Fibroblast of peridontal ligament (primary cell): Measurements from ENCODE around the gene PTBP2.

ENCODE experiments used
- DNase-seq: peaks from one replicate; pipeline ENCODE4 v3.0.0-alpha.2; 2010; ENCODE audit errors: extremely low read depth

PTBP2 gene

DNA sequence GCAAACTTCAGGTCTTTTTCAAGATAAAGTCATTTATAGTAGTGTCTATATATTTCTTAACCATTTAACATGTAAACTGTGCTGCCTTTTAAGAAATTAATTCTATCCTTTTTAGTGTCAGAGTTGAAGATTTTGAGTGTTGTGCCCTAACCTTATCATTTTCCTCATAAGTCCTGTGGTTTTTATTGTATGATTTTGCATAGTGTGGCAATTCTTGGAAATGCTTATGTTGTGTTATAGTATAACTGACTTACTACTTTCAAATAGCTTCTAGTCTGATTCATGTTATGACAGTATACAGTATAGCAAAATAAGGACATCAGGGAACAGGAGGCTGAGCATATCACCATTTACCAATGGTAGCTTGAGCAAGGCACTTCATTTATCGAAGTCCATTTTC, 99.1 kb downstream of the PTBP2 start:
- DNase-seq = no peak

DNA sequence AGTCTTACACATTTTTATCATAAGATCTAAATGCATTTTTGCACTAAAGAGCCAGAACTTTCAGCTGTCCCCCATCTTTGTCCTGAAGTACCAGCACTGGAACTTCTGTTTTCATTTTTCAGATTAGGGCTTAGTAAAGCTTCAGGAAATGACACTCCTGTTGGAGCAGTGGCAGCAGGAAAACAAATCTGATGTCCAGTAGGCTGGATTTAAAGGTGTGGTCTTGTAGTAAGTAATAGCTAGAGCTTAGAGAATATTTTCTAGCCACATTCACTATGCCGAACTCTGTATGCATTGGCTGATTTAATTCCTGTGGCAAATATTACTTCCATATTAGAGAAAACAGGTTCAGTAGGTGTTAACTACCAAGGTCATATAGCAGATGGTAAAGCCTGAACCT, 103.6 kb downstream of the PTBP2 start:
- DNase-seq = no peak

DNA sequence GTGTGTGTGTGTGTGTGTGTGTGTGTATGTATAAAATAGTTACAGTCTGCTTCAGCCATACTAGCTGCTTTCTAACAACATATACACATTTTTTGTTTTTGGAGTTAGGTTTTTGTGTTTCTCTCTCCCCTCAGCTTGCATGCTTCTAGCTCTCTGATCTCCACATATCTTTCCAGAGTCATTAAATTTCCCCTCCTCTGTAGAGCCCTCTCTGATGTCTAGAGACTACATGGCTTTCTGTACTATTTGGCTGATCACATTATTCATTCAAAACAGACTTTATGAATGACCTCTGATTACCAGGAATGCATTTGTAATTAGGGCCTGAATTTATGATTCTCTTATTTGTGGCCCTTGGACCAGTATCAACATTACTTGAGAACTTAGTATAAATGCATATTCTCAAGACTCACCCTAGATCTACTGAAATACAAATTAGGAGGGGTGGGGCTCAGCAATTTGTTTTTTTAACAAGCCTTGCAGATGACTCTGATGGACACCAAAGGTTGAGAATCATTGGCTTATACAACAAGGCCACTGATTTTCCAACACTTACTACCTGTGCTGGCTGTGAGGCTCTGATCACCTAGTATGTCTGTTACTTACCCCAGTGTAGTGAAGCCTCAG, 104.5 kb downstream of the PTBP2 start:
- no peak for DNase-seq

DNA sequence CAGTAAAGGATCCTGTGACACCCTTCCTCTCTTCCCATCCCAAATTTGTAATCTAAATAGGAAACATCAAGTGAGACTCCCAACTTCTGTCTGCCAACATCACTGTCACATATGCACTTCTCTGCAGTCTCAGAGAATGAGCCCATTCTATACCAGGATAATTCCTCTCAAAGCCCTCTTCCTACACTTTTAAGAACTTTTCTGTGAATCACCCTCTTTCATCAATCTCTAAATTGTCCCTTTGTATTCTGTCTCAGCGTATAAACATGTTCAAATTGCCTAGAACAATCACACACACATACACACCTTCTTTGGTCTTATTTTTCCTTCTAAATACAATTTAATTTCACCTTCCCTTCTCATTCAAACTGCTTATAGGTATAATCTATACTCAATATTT, 111.8 kb downstream of the PTBP2 start:
- DNase-seq = no peak

DNA sequence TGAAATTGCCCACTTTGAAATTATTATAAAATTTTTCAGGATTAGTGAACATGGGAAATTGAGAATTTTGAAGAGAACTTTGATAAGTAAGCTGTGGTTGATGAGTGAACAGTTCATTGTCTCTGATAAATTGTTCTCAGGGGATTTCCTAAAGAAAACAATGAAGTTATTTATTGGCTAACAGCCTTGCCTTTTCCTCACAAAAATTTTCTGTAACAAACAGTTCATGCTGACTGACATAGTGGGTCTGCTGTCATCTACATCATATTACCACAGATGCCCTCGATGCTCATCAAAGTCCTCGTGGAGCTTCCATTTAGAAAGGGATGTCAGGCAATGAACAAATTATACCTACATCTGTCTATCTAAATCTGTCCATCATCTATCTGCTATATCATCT, 113.4 kb downstream of the PTBP2 start:
- DNase-seq = no peak

DNA sequence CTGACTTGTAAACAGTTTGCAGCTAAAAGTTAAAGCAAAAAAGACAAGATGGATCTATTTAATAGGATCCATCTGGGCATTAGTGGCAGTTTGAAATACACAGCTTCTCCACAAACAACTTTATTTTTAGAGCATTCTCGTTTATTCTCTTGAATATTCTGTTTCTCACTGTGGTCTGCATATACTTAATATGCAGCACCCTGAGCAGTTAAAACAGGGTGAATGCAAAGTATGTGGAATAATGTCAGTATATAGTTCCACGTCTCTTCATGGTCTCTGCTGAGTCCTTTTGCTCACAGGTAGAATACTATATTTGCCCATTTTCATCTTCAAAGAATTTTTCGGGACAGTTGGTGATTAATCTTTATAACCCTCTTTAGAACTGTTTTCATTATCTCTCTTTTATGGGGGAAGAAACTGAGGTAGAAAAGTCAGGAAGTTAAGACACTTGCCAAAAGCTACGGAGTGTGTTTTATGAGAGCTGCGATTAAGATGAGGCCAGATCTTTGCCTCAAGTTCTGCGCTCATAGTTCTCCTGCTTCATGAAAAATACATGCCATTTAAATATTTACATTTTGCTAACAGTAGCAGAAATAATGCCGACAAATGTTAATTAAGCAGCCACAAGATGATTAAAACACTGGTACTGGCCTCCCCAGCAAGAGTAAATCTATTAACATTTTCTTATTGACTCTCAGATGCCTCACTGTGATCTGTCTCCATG, 115.6 kb downstream of the PTBP2 start:
- peak; percentile 35 for DNase-seq

DNA sequence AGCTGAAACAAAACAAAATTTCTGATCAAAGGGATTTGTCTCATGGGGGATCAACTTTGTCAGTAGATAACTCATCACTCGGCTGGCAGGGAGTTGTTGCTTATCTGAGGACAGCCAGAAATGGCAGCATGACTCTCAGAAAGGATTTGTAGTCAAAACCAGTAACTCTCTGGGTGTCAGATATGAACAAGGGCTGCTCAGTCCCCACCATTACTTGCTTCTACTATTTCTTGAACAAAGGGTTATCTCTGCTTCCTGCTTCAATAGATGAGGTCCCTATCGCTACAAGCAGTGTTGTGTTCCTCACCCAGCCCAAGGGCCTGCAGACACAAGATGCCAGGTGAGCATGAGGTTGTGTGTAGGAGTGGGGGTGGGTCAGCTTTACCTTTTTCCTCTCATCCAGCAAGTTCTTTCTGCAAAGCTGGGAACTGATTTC, 116.2 kb downstream of the PTBP2 start:
- no peak for DNase-seq

DNA sequence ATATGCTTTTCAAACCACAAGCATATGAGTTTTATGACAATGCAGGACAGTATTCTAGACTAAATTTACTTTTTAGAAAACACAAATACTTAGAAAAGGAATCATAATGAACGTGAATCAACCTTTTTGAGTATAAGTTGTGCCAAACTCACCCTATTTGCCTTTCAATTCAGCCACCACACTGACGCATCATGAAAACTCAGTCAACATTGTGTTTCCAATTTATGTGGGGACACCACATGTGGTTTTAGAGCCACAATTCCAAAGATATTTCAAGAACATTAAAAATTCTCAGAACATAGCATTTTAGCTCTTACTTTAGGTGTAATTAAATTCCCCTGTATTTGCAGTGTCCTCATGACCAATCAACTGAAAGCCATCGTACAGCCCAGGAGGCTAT, 118.8 kb downstream of the PTBP2 start:
- DNase-seq = peak; percentile 50

DNA sequence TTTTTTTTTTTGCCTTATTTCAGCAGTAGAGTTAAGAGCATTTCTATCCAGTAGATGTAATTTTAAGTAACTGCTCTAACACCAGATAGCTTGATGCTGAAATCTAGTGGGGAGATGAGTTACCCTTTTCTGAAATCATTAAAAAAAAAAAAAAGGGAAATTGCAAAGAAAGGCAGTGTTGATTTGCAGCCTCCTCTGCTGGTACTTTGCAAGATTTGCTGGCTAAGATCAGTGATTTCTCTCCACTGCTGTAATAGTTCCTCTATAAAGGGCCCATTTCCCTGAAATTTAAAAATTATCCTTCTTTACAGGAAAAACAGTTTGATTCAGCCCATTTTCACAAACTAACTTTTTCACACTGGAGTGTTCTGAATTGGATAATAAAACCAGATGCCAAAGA, 120.6 kb downstream of the PTBP2 start:
- peak; percentile 39 for DNase-seq

DNA sequence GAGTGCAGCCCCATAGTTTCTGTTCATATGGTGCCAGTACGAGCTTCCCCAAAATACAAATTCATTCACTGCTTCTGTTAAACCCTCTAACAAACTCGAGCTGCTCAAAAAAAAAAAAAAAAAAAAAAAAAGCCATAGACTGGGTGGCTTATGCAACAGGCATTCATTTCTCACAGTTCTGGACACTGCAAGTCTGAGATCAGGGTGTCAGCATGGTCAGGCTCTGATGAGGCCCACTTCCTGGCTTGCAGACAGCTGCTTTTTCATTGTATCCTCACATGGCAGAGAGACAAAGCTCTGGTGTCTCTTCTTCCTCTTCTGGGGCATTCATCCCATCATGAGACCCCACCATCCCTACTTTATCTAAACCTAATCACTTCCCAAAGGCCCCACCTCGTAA, 121.6 kb downstream of the PTBP2 start:
- peak; percentile 67 for DNase-seq

DNA sequence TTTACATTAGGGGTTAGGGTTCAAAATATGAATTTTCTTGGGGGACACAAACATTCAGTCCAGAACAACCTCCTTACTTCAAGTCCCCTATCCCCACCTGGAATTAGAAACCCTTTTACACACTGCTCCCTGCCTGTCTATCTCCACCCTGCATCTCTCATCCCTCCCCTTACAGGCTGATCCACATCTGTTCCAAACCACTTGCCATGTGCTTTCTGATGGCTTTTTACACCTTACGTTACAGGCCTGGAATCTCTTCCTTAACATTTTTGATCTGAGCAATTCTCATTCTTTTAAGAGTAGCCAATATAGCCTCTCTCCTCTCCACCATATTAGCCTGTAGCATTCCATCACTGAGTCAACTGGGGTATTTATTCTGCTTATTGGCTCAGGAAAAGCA, 122.0 kb downstream of the PTBP2 start:
- no peak for DNase-seq

DNA sequence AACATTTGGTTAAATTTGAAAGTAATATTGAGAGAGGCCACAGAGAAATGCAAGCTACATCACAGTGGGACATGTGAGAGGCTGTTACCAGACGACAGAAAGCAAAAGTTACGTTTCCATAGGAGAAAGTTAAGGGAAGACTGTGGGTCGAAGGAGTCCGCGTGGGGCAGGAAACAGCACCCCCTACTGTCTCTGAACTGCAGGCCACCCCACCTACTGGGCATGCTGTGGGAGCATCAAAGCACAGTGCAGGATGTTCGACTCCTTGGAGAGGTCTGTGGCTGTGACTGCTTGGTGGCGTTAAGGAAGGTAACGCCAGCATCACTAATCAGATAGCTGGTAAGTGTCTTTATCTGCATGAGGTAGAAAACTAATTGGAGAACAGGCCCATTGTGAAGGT, 123.9 kb downstream of the PTBP2 start:
- no peak for DNase-seq

DNA sequence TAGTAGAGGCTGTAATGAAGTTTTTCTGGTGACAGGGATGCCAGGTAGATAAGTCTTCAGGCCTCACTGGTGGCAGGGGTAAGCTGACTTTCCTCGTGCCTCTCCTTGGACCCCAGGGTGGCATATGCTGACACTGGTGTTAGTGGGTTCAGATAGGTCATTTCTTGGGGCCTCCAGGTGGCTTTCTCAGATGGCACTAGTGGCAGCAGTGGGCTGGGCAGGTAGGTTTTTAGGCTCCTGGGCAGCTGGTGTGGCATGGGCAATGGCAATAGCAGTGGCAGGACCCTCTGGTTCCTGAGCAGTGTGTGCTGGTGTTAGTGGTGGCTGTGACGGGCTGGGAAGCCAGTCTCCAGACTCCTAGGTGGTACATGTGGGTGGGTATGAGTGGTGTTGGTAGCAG, 140.3 kb downstream of the PTBP2 start:
- no peak for DNase-seq

DNA sequence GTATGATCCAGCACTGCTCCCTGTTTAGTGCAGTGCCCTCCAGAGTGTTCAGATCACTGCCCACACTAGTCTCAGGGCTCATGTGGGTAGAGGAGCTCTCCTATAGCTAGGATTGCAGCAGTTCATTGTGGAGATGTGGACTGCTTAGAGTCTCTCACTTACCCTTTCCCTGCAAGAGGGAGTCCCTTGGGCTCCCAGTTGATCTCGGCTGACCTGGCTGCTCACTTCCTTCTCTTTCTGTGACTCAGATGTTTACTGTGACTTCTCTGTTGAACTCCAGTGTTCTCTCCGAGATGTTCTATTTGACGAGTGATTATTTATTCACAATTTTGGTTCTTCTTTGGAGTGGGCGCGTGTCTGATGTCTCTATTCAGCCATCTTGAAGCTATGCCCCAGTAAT, 141.9 kb downstream of the PTBP2 start:
- DNase-seq = no peak
